Measurements from ENCODE around the gene ACO2.
"Not testable (repeated sequence)": the region's sequence is repeated elsewhere in the genome, so short reads cannot be mapped to it uniquely, and the experiment has no call there.

Gene ACO2

GRCh38 chr22:41468381-41469217 is at the start of gene ACO2, which contains the start of gene PHF5A:
TSS of gene ACO2 (plus strand) at chr22:41469117. CDS start at chr22:41469147, 30 bp downstream.
TSS of gene PHF5A (minus strand) at chr22:41468692. CDS start at chr22:41468653, 39 bp downstream.
- peak; percentile 99 for DNase-seq (ENCODE audit: low read depth)

- DNase-seq (ENCODE audit: low read depth), result no peak
Observed at GRCh38 chr22:41425660-41426365, 43.1 kb upstream of the ACO2 start.

- peak; percentile 53 for DNase-seq (ENCODE audit: low read depth)
Observed at GRCh38 chr22:41429232-41429950, 39.5 kb upstream of the ACO2 start.

- DNase-seq (ENCODE audit: low read depth), result no peak
Observed at GRCh38 chr22:41429951-41430332, 39.0 kb upstream of the ACO2 start.

- no peak for DNase-seq (ENCODE audit: low read depth)
Observed at GRCh38 chr22:41431656-41432055, 37.3 kb upstream of the ACO2 start.

- DNase-seq (ENCODE audit: low read depth), result not testable (repeated sequence)
Observed at GRCh38 chr22:41433480-41433879, 35.4 kb upstream of the ACO2 start.

GRCh38 chr22:41434361-41435003 is 34.4 kb upstream of the ACO2 start:
- not testable (repeated sequence) for DNase-seq (ENCODE audit: low read depth)

- no peak for DNase-seq (ENCODE audit: low read depth)
Observed at GRCh38 chr22:41435560-41435959, 33.4 kb upstream of the ACO2 start.

- DNase-seq (ENCODE audit: low read depth), result no peak
Observed at GRCh38 chr22:41436322-41437113, 32.4 kb upstream of the ACO2 start.

- DNase-seq (ENCODE audit: low read depth), result no peak
Observed at GRCh38 chr22:41437198-41437597, 31.7 kb upstream of the ACO2 start.

- not testable (repeated sequence) for DNase-seq (ENCODE audit: low read depth)
Observed at GRCh38 chr22:41440511-41440910, 28.4 kb upstream of the ACO2 start.

GRCh38 chr22:41442240-41442792 is 26.6 kb upstream of the ACO2 start:
- DNase-seq (ENCODE audit: low read depth), result no peak

GRCh38 chr22:41444360-41445128 is 24.4 kb upstream of the ACO2 start:
- DNase-seq (ENCODE audit: low read depth), result peak; percentile 97

GRCh38 chr22:41445129-41446056 is 23.5 kb upstream of the ACO2 start:
- DNase-seq (ENCODE audit: low read depth), result peak; percentile 30

GRCh38 chr22:41446057-41446501 is 22.8 kb upstream of the ACO2 start:
- DNase-seq (ENCODE audit: low read depth), result peak; percentile 43

- DNase-seq (ENCODE audit: low read depth), result peak; percentile 97
Observed at GRCh38 chr22:41446639-41447434, 22.1 kb upstream of the ACO2 start, which contains the start of gene TOB2. TSS of gene TOB2 (minus strand) at chr22:41446801. CDS start at chr22:41437345, 9,456 bp downstream.

- DNase-seq (ENCODE audit: low read depth), result peak; percentile 77
Observed at GRCh38 chr22:41447435-41448188, 21.3 kb upstream of the ACO2 start.

Data from ELR (cell line).